Stimulated activated CD8-positive, alpha-beta memory T cell treated with anti-CD3 and anti-CD28 coated beads, Interleukin-12 subunit alpha, Interleukin-12 subunit beta, amount 100 ng/mL, for 4 hours (primary cell): ENCODE results near the gene CTDSP2.
"Not testable (repeated sequence)": the region's sequence is repeated elsewhere in the genome, so short reads cannot be mapped to it uniquely, and the experiment has no call there.

ENCODE experiments used
- DNase-seq: peaks from one replicate; pipeline ENCODE4 v3.0.0-alpha.2; 2020; ENCODE audit warnings: low read depth

Gene CTDSP2, protein sequence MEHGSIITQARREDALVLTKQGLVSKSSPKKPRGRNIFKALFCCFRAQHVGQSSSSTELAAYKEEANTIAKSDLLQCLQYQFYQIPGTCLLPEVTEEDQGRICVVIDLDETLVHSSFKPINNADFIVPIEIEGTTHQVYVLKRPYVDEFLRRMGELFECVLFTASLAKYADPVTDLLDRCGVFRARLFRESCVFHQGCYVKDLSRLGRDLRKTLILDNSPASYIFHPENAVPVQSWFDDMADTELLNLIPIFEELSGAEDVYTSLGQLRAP

DNA sequence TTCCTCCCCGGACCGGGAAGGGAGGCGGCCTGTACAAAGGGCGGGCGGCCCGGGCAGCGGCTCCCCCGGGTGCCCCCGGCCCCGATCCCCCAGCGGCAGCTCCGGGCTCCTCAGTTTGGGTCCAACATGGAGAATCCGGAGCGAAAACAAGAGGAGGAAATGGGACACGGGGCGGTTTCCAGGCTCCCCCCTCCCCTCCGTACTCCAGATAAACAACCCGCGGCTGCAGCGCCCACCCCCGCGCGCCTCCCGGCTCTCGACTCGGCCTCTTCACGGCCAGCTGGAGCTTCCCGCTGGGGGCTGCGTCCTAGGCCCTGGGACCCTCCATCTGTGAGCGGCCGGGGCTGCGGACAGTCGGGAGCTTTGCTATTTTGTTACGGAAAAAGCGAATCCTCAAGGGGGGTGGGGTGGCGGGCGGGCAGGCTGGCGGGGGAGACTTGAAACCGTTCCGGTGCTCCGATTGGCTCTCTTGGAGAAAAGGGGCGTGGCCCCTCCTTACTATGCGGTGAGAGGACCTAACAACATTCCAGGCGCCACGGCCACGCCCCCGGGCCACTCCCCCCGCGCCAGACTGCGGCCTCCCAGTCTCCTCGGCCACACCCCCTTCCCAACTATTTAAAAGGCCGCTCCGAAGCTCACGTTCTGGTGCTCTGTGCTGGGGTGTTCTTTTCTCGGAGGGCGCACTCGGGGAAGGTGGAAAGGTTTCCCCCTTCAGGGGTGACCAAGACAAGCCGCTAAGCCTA is at the start of gene CTDSP2:
CTDSP2 (minus strand) TSS at position 153 of the 743 bp plus-strand sequence. CDS start 294 bp downstream, outside the sequence.
- peak; percentile 74 for DNase-seq

DNA sequence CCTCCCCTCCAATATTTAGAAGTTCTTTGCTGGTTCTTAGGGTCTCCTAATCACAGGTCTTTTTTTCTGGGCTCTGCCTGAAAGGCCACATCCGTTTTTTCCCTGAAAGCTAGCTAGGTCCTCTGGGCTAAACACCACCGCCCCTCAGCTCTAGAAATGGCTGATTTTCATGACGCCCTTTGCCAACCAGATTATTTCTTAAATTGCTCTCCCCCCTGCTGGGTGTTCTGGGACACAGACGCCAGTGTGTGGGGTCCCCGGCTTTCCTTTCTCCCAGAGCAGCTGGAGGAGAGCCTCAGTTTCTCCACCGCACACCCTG is 49.5 kb upstream of the CTDSP2 start:
- DNase-seq = no peak

DNA sequence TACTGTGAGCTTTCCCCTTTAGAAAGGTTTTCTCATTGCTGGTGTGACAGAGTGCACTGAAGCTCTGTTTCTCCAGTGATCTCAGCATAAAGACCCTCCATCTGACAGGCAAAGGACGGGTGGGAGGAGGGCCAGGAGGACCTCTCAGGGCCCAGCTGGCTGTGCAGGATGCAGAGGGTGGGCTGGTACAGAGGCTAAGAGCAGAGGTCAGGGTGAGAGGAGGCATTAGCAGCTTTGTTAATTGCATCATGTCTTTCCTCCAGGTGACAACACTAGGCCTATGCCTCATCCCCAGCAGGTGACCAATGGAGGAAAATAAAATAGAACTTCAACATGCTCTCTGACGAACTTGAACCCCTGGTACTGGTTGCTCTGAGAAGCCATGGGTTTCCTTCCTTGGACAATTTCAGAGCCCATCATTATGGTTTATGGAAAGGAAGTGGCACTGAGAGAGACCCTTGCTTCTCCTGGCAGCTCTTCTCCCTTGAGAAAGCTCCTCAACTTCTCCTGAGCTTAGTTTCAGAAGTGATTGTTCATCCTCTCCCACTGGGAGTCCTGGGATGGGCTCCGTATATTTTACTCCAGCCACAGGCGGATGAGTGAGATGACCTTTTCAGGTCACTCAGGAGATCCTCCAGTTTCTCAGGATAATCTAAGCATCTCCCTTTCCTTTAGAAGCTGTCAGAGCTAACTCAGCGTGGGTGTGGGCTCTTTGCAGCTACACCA is 49.0 kb upstream of the CTDSP2 start:
- DNase-seq = no peak

DNA sequence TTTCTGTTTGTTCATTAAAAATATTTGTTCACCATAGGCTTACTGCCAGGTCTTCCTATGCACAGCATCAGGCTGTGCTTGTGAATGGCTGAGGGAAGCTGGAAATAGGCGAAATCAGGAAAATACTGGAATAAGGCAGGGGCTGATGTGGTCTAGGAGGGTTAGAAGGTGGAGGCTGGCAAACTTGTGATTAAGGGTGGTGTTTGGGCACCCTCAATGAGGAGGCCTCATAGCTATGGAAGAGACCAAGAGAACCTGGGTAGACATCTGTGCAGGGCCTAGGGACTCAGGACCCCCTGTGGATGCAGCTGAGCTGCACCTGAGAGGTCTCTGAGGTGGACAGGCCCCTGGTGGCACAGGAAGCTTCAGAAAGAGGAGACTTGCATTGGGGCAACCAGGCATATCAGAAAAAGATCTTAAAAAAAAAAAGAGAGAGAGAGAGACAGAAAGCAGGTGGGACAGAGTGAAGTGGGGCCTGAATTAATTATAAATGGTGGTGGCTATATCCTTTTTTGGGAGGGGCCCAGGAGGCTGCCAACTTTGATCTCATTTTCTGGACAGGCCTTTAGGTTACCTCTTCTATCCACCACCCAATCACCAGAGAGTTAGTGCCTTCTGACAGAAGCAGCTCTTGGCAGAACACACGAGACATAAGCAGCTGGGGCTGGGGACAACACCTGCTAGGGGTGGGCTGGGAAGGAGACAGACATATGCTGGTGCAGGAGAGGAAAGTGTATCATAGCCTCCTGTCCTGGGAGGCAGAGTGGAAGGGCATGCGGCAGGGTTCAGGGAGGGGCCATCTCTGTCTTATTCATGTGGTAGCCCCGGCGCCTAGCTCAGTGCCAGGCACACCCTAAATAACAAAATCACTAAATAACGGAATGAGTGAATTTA is 48.1 kb upstream of the CTDSP2 start:
- no peak for DNase-seq

DNA sequence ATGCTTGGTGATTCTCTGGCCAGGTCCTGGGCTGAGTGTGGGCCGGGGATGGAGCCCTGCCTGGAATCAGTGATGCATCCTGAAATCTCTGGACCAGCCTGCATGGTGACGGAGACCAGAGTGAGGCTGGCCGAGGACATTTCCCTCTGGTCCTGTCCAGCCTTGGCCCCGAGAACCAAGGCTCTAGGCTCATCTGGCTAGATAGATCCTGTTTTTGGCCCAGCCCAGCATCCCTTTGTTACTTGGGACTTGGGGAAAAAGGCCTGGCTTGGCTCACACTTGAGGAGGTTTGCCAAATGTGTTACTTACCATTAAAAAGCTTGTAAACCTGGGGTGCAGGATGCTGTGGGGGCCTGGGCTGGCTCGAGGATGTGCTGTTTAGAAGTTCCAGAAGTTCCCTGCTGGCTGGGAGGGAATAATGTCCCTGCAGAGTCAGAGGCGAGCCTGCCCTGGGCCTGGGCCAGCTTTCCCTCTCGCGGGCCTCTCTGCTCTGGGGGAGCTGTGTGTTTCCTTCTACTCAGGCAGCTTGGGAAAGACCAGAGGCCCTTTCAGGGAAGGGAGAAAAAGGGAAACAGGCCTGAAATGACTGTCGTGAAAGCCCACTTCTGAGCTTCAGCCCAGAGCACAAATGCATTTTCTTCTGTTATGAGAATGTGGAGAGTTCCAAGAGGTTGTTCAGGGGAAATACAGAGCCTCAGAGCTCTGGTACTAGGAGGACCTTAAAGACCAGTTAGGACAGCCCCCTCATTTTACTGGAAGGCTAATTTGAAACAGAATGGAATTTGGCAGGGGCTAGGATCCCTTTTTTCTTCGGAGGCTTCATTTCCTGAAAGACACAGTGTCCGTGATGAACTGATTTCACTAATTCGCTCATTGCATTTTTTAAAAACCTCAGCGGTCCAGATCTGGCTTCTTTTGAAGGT is 47.2 kb upstream of the CTDSP2 start:
- DNase-seq = no peak

DNA sequence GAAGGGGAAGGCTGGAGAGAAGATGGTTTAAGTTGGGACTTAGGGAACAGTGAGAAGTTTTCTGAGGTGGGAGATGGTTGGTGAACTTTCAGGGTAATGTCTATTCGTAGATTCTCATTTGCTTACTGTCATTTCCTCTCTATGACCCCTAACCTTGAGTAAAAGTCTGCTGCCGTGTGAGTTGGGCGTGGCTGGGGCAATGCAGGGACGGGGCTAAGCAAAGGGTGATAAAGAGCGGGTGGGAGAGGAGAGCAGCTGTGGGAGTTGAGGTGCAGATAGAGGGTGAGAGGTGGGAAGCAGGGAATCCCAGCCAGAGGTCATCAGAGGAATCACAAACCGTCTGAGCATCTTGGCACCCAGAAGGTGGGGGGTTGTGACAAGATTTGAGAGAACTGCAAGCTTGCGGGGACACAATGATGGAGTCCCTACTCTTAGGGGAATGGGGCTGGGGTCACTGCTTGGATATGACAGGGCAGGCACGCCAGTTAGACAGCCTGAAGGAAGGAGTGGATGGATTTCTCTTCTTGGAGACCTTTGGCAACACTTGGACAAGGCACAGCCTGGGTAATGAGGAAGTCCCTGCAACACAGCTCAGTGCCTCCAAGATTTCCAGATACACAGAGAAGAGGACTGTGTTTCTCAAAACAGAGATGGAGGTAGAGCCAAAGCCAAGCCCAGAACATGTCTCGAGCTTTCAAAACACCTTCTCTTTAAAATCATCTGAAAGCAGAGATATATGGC is 45.9 kb upstream of the CTDSP2 start:
- DNase-seq = no peak

DNA sequence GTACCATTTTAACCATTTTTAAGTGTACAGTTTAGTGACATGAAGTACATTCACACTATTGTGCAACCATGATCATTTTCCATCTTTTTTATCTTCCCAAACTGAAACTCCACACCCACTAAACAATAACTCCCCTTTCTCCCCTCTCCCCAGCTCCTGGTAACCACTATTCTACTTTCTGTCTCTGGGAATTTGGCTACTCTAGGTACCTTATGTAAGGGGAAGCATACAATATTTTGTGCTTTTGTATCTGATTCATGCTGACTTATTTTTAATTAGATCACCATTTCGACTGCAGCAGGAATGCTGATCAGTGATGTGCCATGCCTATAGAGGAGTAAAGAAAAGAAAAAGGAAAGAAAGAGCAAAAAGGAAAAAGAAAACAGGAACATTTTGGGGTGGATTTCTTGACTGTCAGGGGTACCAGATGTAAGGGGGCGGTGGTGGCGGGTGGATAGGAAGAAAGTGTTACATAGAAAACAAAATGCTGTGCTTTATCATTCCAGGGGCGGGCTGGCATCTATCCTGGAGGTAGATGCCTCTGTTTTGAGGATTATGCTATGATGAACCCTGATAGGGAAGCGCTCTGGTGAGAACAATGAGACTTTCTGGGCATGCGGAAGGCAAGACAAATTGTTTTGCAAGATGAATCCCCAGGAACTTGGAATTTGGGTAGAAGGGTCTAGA is 45.2 kb upstream of the CTDSP2 start:
- no peak for DNase-seq

DNA sequence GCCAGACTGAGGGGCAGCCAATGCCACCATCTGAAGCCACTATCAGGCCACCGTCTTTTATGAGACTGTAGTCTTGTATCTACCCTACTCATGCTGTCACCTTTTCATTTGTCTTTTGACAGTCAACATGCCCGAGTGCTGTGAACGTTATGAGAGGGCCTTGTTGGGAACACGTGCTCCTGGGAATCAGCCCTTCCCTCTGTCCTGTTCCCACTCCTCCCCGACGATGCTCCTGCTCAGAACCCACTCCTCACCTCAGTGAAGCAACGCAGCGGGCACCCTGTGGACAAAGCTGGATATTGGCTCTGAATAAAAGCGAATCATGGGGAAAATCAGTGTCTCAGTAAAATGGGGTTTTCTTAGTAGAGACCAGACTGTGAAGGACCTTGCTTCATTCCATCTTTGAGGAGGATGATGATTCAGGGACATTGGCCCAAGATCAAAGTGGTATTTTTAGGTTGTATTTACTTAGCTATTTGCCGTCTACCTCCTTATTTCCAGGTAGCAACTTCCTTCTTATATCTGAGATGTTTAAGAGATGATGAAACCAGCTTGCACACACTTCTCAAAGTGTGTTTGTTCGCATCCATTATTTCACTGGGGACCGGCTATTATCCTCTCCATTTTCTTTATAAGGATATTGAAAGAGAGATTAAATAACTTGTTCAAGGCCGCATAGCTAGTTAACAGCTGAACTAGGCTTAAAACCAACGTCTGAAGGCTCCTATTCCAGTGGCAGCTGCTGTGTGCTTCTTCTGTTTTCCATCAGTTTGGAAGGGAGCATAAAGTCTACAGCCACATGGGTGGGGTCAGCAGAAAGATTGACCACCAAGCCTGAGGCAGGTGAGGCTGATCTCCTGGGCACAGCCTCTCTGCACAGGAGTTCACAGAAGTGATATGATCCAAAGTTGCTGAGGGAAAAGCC is 43.9 kb upstream of the CTDSP2 start:
- DNase-seq = no peak

DNA sequence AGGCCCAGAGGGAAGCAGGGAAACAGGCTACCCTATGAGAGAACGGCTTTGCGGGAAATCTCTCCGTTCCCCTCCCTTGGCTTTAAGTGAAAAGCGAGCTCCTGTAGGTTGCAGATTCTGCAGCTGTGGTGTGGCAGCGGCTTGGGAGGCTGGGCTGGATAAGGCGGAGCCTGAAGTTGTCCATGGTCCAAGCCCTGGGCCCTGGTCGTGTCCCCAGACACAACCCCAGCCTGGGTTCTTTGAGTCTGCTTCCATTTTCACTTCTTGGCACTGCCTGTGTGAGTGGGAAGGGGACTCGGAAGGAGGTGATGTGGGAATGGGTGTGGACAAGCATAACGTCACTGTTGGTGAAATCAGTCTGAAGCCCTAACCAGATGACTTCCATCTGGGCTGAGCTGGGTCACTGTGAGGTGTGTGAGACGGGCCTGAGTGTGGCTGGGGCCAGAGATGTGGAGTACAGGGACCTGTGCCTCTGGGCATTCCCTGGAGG is 43.0 kb upstream of the CTDSP2 start:
- DNase-seq = no peak

DNA sequence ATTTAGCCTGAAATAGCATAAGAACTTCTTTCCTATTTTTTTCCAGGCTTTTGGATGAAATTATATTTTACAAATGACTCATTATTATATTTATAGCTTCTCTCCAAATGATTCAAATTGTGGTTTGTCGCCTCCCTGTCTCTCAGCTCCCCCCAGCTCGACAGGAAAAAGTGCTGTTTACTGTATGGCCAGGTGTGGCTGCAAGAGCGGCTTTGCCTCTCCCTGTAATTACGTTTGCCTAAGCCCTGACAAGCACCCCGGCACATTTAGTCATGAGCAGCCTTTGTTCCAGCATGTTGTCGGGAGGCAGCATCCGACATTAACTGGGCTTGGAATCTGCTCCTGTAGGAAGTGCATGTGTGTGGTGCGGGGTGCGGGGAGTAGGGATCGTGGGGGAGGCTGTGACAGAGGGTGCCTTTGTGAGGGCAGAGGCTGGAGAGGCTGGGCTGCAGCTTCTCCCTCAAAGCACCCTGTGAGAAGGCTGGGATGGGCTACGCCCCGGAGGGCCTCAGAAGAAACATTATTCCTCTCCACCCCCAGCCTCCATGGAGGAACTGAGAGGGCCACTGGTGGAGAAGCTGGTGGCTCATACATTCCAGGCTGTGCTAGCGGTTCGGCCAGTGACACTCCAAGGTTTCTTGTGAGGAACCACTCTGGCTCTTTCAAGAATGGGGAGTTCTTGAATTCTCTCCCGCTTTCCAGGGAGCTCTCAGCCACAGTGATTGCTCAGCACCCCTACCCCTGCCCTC is 42.1 kb upstream of the CTDSP2 start:
- DNase-seq = no peak

DNA sequence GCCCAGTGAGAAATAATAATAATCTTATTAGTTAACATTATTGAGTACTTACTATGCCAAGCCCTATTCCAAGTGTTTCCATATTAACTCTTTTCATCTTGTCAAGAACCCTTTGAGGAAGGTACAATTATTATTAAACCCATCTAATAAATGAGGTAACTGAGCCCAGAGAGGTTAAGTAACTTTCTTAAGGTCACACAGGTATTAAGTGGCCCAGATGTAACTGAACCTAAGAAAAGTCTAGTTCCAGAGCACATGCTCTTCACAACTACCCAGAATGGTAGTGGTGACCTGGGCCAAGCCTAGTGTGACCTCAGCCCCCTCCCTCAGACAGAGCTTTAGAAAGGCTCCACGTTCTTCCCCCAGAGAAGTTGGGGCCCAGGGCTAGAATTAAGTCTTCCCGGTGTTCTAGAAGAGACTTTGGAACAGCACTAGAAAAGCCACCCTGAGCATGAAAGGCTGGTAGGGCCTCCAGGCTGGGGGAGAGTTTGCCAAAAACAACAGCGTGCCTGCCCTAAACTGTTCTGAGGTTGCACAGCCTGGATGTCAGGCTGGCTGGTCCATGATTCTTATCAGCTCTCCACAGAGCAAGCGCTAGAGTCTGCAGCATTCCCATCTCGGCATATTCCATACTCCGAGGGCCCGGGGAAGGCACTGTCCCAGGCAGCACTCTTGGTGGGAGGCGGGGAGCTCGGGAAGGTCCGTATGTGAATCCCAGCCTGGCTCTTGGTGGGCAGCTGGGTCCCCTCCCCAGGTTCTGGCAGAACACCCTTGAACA is 41.3 kb upstream of the CTDSP2 start:
- no peak for DNase-seq

DNA sequence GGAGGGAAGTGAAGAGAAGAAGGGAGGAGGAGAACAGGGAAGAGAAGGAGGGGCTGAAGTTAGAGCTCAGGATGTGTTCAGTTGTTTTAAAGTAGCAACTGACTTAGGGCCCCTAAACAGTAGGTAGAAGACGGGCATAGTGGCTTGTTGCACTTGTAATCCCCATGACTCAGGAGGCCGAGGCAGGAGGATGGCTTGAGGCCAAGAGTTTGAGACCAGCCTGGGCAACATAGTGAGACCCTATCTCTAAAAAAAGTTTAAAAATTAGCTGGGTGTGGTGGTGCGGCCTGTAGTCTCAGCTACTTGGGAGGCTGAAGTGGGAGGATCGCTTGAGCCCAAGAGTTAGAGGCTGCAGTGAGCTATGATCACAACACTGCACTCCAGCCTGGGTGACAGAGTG is 40.4 kb upstream of the CTDSP2 start:
- not testable (repeated sequence) for DNase-seq

DNA sequence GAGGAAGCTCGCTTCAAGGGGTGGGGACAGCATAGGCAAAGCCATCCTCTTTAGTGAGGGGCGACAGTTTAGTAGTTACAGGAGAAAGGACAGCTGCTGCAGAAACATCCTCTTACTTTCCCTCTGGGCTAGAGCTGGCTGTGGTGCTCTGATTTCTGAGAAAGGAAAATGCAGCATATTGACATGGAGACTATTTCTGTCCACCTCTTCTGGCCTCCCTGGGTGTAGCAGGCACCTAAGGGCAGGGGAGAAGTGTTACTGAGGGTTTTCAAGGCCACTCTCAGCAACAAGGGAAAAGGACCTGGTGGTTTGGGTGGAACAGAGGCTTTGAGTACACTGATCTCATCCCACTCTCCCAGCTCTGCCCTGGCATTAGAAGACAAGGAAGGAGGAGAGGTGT is 40.0 kb upstream of the CTDSP2 start:
- DNase-seq = no peak

DNA sequence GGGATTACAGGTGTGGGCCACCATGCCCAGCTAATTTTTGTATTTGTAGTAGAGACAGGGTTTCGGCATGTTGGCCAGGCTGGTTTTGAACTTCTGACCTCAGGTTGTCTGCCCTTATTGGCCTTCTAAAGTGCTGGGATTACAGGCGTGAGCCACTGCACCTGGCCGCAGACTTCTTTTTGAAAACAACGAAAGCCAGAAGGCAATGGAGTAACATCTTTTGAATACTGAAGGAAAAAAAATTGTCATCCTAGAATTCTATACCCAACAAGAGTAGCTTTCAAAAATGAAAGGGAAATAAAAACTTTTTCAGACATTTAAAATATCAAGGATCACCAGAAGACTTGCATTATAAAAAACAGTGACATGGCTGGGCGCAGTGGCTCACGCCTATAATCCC is 38.7 kb upstream of the CTDSP2 start:
- no peak for DNase-seq

DNA sequence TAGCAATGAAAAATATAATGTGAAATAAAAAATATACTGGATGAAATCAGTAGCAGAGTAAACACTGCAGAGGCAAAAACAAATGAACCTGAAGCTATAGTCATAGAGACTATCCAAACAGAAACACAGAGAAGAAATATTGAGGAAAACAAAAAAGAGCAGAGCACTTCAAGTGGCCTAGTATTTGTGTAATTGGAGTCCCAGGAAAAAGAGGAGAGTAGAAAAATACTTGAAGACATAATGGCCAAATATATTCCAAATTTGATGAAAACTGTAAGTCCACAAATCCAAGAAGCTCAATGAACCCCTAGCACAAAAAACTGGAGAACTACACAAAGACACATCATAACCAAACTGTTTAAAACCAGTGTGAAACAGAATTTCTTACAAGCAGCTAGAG is 37.2 kb upstream of the CTDSP2 start:
- DNase-seq = no peak

DNA sequence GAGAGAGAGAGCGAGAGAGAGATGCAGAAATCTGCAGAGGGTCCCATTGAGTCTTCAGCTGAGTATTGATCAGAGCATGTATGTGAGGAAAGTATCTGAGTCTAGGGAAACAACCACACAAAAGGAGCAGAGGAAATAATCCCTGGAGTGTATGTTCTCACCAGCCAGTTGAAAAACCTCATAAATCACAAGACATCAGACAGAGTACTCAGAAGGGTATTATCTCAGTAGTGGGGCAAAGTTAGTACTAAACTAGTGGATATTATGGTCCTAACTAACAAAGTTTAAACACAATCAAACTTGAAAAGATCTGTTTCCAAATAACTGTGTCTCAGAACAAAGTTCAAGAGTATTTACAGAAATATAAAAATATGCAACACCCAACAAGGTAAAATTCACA is 36.5 kb upstream of the CTDSP2 start:
- no peak for DNase-seq

DNA sequence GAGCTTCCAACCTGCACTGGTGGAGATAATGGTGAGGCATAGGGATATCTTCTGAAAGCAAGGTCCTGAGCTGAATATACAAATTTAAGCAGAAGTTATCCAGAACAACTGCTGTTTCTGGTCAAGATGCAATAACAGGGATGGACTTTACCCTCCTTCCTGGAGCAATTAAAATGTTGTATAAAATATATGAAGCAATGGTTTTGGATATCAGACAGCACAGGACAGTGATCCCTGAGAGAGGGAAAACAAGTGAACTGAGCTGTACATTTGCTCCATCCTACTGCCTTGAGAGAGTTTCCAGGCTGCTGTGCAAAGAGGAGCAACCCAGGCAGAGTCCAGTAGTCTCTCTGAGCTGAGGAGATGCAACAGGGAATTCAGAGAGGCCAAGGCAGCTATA is 36.0 kb upstream of the CTDSP2 start:
- DNase-seq = no peak
